ENCODE measurements around the gene CYP19A1.

Gene CYP19A1

DNA sequence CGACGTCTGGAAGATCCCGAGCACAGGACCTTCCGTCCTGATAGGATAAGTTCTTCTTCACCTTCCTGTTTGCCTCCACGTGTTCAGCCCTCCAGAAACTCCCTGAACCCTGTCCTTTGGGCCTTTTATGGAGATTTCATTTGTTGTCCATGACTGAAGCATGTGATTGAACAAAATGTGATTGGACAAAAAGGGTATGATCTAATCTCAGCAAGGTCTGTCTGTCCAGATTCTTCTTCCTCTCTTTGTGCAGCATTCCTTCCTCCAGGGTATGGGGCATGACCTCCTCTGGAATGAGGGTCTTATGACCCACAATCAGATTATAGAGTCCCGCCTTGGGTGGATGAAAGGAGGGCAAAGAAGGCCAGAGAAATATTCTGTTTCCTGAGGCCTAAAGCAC lies at the start of gene CYP19A1:
Gene CYP19A1, minus strand, starts transcription at position 101 of the 400 bp plus-strand sequence. CDS start 95,684 bp downstream, outside the sequence.
- no peak for DNase-seq (ENCODE audit: low read depth in 2 of 2)

DNA sequence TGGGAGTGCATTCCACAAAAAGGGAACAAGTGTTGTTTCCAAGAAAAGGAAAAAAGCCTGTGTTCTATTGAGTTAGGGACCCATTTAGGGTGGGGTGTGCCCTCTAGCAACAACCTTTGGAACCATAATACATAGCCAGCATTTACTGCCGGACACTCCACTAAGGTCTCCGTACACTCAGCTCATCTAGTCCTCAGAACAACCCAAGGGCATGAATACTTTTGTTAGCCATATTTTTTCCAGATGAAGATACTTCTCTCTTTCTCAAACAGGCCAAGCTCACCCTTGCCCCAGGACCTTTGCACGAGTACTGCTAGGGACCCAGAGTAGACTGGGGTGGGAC lies 49.3 kb upstream of the CYP19A1 start:
- no peak for DNase-seq (ENCODE audit: low read depth in 2 of 2)

DNA sequence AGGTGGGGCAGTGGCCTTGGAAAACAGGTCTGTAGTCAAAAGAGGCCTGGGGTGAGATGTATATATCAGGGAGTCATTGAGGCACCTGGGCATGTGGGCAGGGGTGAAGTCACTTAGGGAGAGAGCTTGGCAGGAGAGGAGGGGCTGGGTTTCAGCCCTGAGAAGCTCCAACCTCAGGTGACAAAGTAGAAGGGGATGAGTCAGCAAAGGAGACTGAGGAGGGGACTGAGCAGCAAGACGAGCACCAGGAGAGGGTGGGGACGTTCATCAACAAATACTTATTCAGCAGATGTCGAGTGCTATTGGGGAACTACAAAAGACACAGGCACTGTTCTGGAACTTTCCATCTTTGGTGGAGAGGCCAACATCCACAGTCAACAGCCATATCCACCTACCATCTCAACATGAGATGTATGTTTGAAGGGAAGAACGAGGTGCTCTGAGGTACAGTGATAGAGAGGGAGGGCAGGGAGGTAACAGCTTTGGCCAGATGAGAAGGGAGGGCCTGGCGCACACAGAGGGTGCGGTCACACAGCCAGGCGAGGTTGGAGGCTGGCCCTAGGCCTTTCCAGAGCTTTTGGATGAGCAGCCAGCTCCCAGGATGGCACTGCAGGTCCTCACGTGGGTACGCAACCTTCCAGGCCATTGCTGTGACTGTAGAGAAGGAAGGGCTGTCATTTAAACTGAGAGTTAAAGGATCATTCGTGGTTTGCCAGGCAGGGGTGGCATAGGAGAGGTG lies 48.7 kb upstream of the CYP19A1 start:
- DNase-seq (ENCODE audit: low read depth in 2 of 2) = no peak

DNA sequence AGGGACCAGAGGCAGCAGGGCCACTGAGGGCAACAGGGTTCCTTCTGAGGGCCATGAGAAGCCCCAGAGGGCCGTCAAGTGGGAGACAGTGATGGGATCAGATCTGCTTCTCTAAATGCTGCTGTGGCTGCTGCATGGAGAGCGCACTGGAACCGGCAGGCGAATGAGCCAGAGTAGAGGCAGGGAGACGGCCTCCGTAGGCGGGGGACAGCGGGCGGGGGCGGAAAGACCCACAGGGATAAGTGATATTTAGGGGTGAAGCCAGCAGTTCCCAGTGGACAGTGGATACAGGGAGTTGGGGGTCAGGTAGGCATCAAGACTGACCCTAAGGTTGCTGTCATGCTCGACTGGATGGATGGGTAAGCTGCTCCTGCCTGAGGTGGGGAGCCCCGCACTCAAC lies 48.1 kb upstream of the CYP19A1 start:
- no peak for DNase-seq (ENCODE audit: low read depth in 2 of 2)

DNA sequence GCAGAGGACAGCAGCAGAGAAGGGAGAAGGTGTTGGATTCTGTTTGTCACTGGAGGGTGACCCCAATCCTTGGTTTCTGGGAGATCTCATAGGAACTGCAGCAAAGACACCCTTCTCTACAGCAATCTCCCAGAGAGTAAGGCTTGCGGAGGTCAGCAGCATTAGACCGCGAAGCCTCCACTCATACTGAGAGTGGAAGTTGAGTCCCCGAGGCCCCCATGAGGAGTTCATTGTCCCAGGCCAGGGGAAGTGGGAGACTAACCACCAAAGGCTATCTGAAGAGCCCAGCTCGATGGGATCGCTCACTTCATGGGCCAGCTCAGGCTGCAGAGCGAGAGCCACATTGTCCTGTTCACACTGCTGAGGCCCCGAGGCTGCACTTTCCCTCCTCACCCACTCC lies 47.6 kb upstream of the CYP19A1 start:
- DNase-seq (ENCODE audit: low read depth in 2 of 2) = no peak

DNA sequence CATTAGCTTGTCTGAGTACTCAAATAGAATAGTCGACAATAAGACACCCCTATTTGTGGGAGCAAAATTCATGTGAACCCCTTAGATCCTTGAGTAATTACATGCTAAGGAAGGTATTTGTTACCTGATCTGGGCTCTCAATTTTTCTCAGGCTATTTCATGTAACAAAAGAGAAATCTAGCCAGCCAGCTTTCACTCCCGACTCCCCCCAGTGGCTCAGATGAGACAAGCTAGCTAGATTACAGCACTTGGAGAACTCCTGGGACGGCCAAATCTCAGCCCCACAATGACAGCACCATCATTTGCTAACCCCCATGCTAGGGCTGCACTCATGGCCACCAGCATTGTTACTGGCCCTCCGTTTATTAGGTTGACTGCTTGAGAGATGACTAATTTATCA lies 44.4 kb upstream of the CYP19A1 start:
- no peak for DNase-seq (ENCODE audit: low read depth in 2 of 2)

DNA sequence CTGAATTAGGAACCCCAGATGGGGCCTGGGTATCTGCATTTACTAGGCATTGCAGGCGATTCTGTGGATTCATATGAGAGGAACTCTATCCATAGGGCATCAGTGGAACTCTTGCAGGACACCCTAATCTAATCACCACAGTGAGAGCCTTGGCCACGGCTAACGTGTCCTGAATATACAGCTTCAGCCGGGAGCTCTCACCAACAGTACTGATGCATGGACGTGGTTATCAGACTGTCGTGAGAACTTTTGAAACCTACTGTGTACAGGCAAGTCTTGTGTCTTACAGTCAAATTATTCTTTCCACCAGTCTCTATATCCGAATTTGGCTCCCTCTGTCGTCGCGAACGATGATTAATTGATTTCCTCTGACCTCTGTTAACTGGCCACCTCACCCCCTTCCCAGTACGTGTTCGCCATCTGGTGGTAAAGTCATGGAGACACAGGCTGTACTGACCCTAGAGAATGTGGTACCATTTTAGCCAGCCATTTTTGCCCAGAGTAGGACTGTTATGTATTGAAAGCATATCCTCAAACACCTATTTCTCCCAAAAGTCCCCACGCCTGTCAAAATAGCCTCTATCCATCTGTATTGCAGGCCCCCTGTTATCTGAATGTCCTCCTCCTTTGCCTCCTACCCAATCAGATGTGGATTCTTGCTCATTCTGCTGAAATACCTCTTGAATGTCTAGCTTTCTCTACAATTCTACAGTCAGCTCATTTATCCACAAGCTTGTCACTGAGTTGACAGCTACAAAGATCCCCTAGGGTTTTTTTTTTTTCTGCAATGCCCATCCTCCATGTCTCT lies 42.8 kb upstream of the CYP19A1 start:
- DNase-seq (ENCODE audit: low read depth in 2 of 2) = peak in 1 of 2 experiments; percentile 8

DNA sequence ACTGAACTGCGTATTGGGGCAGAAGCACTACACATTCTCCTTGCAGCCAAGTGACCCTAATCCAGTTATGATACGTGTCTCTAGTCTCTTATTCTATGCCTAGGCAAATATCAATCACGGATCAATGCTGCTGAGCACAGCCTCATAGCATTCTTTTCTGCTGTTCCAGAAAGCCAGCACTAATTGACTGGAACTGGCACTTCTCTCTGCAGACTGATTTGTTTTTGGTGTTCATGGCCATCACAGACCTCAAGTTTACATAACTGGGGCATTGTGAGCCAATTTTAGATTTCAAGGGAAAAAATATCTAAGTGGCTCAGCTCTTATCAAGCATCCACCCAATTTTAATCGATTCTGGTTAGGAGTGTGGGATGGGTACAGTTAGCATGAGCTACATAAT lies 41.0 kb upstream of the CYP19A1 start:
- DNase-seq (ENCODE audit: low read depth in 2 of 2) = no peak

DNA sequence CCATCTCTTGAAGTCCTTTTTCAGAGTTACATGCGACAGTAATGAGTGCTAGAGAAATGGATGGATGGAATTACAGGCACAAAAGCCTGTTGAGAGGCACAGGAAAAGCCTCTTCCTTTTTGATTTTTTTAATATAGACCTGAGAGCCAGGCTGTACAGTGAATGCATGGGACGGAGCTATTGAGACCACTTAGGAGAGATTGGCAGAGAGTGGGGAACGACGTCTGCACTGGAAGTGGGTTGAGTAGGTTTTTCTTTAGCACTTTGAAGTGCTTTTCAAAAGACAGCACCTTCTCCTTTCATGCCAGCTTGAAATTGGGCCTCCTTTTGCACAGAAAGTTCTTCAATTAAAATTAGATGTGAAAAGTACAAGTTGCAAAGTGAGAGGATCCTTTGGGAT lies 40.0 kb upstream of the CYP19A1 start:
- no peak for DNase-seq (ENCODE audit: low read depth in 2 of 2)

DNA sequence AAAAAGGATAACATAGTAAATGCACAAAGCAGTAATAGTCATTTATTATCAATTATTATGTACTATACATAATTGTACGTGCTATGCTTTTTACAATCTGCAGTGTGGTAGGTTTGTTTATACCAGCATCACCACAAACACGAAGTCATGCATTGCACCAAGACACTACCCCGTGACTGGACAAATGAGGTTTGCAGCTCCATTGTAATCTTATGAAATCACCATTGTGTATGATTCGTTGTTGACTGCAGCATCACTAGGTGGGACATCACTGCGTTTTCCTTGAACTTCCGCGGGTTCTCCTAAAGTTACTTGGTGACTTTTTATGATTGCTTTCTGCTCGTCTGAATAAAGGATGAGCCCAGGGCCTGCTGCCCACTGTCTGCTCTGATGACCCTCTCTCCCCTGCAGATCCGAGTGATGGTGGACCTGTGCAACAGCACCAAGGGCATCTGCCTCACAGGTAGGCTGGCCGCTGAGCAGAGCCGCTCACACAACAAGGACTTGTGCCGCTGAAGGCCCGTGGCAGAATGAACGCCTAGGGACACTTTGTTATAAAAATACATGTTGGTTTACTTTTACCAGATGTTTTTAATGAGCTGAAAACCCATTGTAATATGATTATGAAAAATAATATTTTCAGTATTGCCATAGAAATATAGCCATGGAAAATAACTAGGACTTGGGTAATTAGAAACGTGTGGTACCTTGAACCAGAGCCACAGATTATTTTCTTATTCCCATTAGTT lies 38.8 kb upstream of the CYP19A1 start:
- no peak for DNase-seq (ENCODE audit: low read depth in 2 of 2)

DNA sequence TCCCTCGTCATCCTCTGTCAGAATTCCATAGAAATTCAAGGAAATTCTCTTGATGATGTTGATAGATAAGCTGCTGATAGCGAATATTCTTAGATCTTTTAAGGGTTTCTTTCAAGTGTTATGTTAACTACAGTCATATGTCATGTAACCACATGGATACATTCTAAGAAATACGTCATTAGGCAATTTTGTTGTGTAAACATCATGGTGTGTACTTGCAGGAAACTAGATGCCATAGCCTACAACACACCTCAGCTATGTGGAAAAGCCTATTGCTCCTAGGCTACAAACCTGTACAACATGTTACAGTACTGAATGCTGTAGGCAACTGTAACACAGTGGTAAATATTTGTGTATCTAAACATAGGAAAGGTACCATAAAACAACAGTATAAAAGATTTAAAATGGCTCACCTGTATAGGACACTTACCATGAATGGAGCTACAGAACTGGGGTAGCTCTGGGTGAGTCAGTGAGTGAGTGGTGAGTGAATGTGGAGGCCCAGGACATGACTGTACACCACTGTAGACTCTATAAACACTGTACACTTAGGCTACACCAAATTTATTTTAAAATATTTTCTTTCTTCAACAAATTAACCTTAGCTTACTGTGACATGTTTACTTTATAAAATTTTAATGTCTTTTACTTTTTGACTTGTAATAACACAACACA lies 37.7 kb upstream of the CYP19A1 start:
- DNase-seq (ENCODE audit: low read depth in 2 of 2) = no peak

DNA sequence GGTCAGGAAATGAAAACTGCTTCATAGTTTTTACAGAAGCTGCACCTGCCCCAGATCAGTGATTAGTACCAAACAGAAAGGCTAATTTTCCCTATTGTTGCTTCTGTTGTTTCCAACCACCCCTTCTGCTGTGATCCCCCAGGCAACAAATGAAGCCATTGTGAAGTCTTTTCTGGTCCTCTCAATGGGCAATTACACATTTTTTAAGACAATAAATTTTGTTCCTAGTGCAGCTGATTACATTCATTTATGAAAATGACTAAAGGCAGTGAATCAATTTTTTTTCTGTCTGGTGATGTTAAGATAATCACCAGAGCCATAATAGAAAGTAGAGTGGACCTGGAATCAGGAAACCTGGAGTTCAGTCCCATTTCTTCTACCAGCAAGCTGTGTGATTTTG lies 35.7 kb upstream of the CYP19A1 start:
- no peak for DNase-seq (ENCODE audit: low read depth in 2 of 2)

DNA sequence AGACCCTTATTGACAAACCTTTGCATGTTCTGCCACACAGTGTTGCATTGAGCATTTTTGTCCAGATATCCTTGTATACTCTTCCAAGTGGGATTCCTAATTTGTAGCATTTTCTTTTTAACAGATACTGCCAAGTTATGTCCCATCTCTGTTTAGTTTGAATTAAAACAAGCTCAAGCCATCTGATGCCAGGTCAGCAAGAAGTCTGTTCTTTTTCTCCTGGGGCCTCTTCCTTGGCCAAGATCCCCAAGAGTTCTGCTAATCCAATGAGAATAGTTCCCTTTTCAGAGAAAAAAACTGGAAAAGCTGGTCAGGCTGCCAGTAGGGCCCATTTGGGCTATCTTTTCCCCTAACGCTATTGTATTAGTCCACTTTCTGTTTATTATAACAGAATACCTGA lies 32.9 kb upstream of the CYP19A1 start:
- DNase-seq (ENCODE audit: low read depth in 2 of 2) = no peak

DNA sequence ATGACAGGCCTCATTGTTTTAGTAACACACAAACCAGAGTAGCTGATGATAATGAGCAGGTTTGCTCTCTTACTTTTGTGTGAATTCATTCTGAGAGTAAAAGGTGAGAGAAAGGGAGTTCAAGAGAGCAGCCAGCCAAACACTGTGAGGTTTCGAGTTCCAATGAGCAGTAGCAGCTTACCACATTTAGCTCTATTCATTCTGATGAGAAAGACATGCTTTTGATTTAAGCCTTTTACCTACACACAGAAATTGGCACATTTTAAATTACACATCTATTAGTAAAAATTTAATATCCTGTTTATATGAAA lies 31.0 kb upstream of the CYP19A1 start:
- DNase-seq (ENCODE audit: low read depth in 2 of 2) = no peak

DNA sequence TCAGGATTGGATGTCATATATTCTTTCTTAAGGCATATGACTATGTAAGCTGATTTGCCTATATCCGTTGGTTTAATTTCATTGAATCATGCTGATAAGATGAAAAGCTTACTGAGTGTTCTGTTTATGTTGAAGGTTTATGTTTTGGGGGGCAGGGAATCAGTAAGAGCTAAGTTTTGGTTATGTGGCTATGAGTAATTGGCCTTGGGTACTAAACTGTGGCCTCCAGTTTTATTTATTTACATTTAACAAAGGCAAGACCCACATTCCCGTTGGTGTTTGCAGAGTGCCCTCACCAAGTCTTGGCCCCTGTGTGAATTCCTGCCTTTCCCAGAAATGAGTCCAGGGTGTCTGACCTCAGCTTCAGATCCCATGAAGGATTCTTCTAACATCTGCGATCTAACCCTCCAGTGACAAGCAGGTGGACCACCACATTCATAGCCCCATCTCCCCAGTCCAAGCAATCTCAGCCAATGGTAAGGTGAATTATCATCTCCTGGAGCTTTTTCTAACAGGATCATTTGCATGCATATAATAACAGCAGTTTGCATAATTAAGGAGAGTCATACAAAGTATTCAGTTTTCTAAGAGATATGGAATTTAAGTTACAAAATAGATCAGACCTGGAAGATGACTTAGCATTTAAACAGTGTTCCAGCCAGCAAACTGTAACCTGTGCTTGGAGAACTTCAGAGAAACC lies 30.5 kb upstream of the CYP19A1 start:
- no peak for DNase-seq (ENCODE audit: low read depth in 2 of 2)

DNA sequence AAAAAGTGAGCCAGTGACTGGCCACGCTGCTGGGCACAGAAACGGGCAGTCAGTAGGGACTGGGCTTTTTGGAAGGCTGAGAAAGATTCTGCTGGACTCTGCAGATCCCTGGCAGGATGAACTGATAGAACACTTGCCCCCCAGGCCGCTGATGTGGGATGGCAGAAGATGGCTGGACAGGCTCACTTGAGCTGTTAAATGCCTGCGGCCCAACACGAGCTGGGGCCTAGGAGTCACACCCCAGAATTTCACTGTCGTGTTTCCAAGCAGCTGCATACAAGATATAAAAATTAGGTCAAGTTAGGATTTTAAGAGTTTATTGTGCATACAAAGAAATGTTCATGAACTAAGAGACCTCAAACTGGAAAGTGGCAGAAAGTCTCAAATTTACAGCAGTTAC lies 29.9 kb upstream of the CYP19A1 start:
- DNase-seq (ENCODE audit: low read depth in 2 of 2) = no peak

DNA sequence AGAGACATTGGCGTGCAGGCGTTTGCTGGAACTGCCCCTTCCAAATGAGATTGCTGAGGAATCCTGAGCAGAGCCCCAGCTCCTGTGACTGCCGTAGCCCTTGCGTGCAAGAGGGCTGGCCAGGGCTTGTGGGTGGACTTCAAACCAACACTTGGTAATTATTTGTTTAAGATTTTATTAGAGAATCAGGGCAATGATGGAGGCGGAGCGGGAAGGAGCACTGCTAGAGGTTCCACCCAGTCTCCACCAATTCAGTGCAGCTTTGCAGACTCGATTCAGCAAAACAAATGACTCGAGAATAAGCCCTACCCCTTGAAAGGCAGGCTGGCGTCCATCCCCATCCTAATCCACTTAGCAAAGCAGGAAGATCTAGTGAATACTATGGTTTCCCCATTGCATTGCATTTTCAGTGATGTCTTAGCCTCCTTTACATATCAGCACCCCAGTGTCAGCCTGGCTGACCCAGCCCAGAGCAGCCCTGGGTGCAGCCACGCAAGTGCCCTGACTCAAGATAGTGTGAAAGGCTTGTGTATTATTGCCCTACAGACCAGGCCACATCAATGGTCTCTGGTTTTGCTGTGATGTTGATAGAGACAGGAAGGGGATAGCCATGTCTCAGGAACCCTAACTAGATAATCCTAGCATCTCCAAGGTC lies 29.1 kb upstream of the CYP19A1 start:
- DNase-seq (ENCODE audit: low read depth in 2 of 2) = no peak

DNA sequence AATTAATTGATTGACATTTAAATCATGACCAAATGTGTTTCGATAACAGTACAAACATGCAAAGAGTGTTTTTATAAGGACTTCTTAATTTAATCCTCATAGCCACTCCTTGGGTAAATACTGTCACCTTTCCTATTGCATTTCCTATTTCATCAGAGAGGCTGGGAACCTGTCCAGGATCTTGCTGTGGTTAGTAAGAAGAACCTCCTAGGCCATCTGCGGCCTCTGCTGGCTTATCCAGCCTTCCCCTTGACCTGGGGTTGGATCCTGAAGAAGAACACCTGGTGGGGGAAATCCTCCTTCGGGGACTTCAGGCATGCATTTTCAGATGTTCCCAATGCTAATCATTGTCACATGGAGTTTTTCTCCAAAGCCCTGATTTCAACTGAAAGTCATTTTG lies 28.5 kb upstream of the CYP19A1 start:
- no peak for DNase-seq (ENCODE audit: low read depth in 2 of 2)

DNA sequence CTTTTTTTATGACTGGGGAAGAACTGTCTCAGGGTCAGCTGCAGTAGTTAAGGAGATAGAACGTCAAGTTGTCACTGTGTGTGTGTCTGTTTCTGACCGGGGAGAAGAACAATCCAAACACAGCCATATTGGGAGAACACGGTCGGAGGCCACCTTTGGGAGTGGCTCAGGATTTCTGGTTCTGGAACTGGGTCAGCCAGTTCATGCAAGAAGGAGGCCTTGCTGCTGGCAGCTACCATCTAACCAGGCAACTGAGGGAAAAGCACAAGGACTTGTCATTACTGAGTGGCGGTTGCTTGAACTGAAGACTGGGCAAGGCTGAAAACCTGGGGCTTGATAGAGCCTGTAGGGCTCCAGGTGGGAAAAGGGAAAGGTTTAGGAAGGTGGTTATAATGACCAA lies 27.7 kb upstream of the CYP19A1 start:
- DNase-seq (ENCODE audit: low read depth in 2 of 2) = no peak

DNA sequence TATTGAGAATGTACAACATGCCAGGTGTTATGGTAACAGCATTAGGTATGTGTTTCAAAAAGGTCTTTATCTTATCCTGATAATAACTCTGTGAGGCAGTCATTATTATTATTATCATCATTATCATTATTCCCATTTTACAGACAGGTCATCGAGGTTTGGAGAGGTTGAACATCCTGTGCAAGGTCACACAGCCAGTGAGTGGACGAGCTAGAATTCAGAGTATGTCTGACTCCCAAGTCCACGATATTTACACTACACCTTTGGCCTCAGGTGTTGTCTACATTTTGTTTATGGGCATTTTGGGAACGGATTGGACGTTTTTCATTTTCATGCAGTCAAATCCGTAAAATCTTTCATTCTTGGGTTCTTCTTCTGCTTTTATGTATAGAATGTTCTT lies 27.0 kb upstream of the CYP19A1 start:
- DNase-seq (ENCODE audit: low read depth in 2 of 2) = no peak

DNA sequence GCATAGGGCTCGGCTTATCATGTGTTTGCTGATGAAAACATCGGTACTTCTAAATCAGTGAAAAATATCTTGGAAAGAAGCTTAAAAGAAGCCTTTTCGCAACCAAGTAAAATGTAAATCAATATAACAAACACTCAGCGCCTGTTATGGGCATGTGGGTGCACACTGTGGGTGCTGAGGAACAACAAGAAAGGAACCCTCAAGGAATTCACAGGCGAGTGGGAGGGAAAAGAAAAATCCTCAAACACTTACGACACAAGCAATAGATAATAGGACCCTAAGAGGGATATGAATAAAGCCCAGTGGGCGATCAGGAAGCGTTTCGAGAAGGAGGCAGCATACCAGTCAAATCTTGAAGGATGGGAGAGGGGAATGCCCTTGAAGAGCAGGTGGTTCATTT lies 25.0 kb upstream of the CYP19A1 start:
- no peak for DNase-seq (ENCODE audit: low read depth in 2 of 2)

All from stimulated activated CD4-positive, alpha-beta T cell treated with anti-CD3 and anti-CD28 coated beads, Interleukin-12 subunit alpha, Interleukin-12 subunit beta, amount 100 ng/mL, for 24 hours (primary cell).